Putamen (tissue), 1 donor: ENCODE data around the gene CERS1.

ENCODE experiments used
- DNase-seq: peaks from one replicate; pipeline ENCODE4 v3.0.0-alpha.2; 2016; ENCODE audit warnings: low spot score

CERS1 gene

DNA sequence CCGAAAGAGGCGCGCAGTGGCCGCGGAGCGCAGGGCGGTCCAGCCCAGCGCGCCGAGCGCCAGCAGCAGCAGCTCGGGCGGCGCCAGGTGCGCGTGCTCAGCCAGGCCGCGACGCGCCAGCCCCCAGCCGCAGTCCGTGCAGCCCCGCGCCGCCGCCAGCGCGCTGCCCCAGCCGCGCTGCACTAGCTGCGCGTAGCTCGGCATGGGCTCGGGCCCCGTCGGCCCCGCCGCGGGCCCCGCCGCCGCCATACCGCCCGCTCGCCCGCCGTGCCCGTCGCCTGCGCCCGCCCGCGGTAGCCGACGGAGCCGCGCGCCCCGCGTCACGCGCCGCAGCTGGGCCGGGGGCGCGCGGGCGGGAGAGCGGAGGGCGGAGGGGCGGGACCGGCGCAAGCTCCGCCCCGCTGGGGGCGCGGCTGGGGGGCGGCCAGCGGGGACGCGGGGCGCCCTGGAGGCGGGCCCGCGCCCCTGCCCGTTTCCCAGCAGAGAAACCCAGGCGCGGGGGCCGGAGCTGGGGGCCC lies at the start of gene CERS1:
Gene CERS1 (minus strand): TSS at position 335 of the 518 bp plus-strand sequence. CDS start 86 bp downstream, at position 249.
- DNase-seq, result peak; percentile 75

DNA sequence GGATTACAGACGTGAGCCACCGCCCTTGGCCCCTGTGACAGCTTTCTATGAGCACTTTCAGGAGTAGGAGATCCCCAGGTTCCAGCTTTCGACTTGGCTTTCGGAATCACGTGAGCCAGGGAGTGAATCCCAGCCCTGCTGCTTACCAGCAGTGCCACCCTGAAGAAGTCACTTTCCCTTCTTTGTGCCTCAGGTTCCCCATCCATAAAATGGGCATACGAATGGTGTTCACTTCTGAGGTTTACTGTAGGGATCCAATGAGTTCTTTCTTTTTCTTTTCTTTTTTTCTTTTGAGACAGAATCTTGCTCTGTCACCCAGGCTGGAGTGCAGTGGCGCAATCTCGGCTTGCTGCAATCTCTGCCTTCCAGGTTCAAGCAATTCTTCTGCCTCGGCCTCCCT lies 49.3 kb upstream of the CERS1 start:
- DNase-seq, result no peak

- DNase-seq, result no peak
Observed at GRCh38 chr19:18943465-18943864, 47.5 kb upstream of the CERS1 start.

DNA sequence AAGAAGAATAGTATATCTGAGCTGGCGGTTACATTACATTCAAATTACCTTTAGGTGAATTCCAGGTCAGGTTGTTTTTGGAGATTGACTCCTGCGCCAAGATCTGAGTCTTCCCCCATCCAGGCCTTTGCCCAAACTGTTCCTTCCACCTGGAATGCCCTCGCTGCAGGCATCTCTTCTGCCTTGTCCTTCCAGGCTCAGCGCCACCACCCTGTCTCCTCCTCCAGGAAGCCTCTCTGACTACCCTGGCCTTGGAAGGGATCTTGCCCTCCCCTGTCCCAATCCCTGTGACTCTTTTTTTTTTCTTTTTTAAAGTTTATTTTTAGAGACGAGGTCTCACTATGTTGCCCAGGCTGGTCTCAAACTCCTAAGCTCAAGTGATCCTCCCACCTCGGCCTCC lies 46.7 kb upstream of the CERS1 start:
- no peak for DNase-seq

- no peak for DNase-seq
Observed at GRCh38 chr19:18941628-18942354, 45.8 kb upstream of the CERS1 start.

- DNase-seq, result peak; percentile 76
Observed at GRCh38 chr19:18940769-18941627, 45.0 kb upstream of the CERS1 start, which contains the start of gene HOMER3. Gene HOMER3, minus strand, starts transcription at chr19:18941217. Its CDS starts 2,235 bp downstream, at chr19:18938982.

- DNase-seq, result no peak
Observed at GRCh38 chr19:18939922-18940768, 44.2 kb upstream of the CERS1 start.

- DNase-seq, result no peak
Observed at GRCh38 chr19:18939163-18939562, 43.2 kb upstream of the CERS1 start.

DNA sequence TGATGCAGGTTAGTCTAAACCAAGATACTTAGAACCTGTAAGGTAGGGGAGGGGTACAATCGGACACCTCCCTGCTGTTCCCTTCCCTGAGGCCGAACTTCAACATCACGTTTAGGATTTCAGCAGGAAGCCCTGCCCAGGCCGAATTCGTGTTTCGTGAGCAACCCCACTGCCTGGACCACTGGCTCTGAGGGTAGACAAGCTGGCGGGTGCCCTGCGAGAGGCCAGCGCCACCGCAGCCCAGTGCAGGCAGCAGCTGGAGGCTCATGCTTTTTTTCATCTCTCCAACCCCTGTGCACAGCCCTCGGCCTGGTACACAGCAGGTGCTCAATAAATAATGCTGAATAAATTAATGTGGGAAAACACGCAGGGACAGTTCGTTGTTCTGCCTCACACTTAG lies 37.3 kb upstream of the CERS1 start:
- DNase-seq, result no peak

DNA sequence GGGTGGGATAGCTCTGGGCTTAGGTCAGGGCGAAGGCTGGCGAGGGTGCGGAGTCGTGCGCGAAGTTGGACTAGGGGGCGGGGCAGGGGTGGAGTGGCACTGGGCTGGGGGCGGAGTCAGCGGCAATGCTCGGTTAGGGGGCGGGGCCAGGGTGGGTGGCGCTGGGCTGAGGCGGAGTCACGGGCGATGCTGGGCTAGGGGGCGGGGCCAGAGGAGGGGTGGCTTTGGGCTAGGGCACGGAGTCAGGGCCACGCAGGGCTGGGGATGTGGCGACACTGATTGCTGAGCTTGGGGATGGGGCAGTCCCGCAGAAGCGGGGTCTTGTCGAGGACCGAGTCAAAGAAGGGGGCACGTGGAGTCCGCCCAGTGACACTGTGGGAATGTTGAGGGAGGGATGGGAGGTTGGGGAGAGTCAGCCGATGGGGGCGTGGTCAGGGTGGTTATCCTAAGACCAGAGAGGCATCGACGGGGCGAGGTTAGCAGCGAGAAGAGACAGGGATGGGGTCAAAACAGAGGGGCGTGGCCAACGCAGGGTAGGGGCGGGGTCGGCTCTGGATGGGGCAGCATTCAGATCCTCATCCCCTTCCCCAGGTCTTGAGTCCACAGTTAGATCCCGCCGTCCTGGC lies 36.4 kb upstream of the CERS1 start:
- no peak for DNase-seq

DNA sequence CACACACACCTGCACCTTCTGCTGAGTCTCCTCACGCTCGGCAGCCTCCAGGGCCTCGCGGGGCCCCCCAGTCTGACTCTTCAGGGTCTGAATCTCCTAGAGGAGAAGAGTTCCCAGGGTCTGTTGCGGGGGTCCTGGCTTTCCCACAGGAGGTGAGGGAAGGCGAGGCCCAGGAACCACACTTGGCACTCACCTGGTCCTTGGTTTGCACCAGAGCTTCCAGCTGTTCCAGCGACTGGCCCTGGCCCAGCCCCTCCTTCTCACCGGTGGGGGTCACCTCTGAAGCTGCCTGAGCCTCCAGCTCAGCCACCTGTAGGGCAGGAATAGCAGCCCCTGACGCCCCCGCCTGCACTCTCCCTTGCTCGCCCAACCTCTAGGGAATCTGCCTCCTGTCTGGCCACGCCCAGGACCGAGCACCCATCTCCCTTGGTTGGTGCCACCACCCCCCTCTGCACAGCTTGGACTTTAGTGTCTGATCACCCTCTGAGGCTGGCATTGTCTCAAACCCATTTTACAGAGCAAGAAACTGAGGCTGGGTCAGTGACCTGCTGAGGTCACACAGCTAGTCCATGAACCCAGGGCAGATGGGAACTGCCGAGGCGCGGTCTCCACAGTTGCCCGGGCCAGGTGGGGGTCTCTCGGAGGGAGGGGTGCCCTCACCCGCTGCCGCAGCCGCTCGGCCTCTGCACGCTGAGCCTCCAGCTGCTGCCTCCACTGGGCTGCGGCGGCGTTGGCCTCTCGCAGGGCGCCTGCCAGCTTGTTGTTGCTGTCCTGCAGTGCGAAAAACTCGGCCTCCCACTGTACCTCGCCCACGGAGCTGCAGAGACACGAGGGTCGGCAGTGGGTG lies 35.6 kb upstream of the CERS1 start:
- no peak for DNase-seq

DNA sequence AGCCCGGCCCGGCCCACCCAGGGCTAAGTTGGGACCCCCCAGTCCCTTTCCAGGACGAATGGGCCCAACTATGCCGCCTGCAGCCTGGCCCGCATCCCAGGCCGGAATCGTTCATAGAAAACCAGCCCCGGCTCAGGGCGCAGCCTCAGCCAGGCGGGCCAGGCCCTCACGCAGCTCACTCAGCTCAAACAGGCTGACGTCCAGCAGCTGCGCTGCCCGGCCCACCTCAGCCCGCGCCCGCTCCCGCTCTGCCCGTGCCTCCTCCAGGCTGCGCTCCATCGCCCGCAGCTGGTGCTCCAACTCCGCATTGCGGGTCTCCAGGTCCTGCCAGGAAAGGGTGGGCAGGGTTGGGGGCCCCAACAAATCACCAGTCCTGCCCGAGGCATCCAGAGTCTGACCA lies 33.4 kb upstream of the CERS1 start:
- DNase-seq, result no peak

DNA sequence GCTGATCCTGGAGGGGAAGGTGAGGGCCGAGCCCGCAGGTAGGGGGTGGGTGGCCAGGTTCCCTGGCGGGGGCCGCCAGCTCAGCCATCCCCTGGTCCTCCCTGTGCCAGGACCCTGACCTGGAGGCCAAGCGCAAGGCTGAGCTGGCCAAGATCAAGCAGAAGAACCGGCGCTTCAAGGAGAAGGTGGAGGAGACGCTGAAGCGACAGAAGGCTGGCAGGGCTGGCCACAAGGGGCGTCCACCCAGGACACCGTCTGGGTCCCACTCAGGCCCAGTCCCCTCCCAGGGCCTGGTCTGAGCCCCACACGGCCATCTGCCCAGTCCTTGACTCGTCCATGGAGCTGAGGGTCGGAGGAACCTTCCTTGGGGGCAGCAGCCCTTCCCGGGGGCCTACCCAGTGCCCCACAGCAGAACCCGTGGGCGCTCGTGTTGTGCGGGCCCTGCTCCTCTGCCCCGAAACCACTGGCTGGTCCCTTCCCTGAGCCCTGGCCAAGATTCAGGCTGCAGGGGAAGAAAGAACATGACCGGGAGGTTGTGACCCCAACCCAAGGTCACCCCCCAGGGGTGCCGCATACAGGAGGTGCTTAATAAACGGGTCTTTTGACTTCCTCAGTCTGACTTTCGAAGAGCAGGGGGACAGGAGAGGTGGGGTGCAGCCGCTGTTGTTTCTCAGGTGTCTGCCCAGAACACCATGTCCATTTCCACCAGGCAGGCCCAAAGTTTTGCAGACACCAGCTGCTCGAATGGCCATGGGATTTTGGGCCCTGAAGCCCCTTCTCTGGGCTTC lies 32.3 kb upstream of the CERS1 start:
- DNase-seq, result no peak

DNA sequence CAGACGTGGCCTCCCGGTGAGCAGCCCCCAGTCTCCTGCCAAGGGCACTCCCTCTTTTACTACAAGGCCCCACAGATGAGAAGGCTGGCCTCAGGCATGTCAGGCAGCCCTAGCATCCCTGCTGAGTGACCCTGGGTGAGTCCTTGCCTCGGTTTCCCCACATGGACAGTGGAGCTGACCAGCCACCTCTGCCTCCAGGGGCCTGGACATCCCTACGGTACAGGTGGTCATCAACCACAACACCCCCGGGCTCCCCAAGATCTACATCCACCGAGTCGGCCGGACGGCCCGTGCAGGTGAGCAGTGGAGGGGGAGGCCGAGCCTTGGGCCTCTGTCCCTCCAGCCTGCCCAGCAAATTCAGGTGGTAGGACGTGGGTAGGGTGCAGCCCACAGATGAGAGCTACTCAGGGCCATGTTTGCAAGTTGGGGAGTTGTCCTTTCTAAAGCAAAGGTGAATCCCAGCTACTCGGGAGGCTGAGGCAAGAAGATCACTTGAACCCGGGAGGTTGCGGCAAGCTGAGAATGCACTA lies 28.8 kb upstream of the CERS1 start:
- no peak for DNase-seq

DNA sequence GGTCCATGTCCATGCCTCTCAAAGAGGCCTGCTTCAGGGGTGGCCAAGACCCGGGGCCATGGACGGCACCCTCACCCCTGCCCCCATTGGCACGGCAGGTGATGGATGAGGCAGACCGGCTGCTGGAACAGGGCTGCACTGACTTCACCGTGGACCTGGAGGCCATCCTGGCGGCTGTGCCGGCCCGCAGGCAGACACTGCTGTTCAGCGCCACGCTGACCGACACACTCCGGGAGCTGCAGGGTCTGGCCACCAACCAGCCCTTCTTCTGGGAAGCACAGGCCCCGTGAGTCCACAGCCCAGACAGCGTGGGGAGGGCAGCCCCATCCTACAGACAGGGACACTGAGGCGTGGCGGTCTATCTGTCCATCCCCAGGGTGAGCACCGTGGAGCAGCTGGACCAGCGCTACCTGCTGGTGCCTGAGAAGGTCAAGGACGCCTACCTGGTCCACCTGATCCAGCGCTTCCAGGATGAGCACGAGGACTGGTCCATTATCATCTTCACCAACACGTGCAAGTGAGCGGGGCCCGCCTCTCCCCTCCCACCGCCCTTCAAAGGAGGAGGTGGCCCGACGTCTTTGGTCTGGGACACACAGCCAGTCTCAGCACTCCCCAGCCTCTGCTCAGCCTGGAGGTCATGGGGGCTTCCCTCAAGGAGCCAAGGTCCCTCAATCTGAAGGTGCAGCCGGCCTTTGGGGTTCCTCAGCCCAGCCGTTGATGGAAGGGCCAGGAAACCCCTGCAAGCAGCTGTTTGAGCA lies 26.4 kb upstream of the CERS1 start:
- no peak for DNase-seq

DNA sequence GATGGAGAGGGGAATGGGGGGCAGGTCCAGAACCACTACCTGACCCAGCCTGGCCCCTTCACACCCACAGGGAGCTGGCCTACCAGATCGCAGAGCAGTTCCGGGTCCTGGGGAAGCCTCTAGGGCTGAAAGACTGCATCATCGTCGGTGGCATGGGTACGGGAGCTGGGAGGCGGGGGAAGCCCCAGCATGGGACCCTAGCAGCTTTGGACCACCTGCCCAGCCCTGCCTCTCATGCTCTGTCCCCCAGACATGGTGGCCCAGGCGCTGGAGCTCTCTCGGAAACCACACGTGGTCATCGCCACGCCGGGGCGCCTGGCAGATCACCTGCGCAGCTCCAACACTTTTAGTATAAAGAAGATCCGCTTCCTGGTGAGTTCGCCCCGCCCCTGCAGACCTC lies 25.6 kb upstream of the CERS1 start:
- no peak for DNase-seq

GRCh38 chr19:18920400-18920799 lies 24.4 kb upstream of the CERS1 start:
- no peak for DNase-seq

DNA sequence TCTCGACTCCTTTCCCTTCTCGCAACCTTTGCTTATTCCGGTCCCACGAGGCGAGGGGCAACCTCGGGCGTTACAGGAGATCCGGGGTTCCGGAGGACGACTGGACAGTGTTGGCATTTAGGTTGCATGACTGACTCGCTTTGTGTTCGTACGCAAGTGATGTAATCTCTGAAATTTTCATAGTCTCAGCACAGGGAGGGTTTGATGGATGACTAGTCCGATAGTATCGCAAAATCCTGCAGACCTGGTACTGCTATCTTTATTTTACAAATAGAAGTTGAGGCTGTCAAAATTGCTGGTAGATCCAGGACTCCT lies 23.9 kb upstream of the CERS1 start:
- DNase-seq, result no peak
